Parathyroid adenoma (tissue), 2 donors: Measurements from ENCODE around the gene ALG14.

Experiments used
- H2AFZ ChIP-seq: fragments of 300-600 bp; sonication (generic); one replicate; pipeline ENCODE4 v1.7.0; 2017; ENCODE audit warnings: antibody characterized with exemption, mild to moderate bottlenecking
- H3K27ac ChIP-seq: fragments of 300-600 bp; sonication (generic); one replicate; pipeline ENCODE4 v1.7.0; 2017
- H3K27me3 ChIP-seq: fragments of 300-600 bp; sonication (generic); one replicate; pipeline ENCODE4 v1.7.0; 2017; ENCODE audit warnings: low read length; ENCODE audit not compliant: control insufficient read depth, insufficient read depth
- H3K36me3 ChIP-seq: fragments of 300-600 bp; sonication (generic); one replicate; pipeline ENCODE4 v1.7.0; 2017; ENCODE audit warnings: low read length; ENCODE audit not compliant: control insufficient read depth, insufficient read depth
- H3K4me1 ChIP-seq: fragments of 300-600 bp; sonication (generic); one replicate; pipeline ENCODE4 v1.7.0; 2017; ENCODE audit warnings: control low read depth
- H3K4me2 ChIP-seq: fragments of 300-600 bp; sonication (generic); one replicate; pipeline ENCODE4 v1.7.0; 2017; ENCODE audit warnings: low read length
- H3K4me3 ChIP-seq: fragments of 300-600 bp; sonication (generic); one replicate; pipeline ENCODE4 v1.7.0; 2017; ENCODE audit warnings: low read depth, low read length
- H3K79me2 ChIP-seq: fragments of 300-600 bp; sonication (generic); one replicate; pipeline ENCODE4 v1.7.0; 2017; ENCODE audit warnings: control low read depth
- H3K9ac ChIP-seq: fragments of 300-600 bp; sonication (generic); one replicate; pipeline ENCODE4 v1.7.0; 2017; ENCODE audit warnings: mild to moderate bottlenecking
- H3K9me3 ChIP-seq: fragments of 300-600 bp; sonication (generic); one replicate; pipeline ENCODE4 v1.7.0; 2017; ENCODE audit warnings: low read length; ENCODE audit not compliant: control insufficient read depth
- TF ChIP-seq, protein P1 (sequence below): fragments of 300-600 bp; sonication (generic); IDR thresholded peaks from one replicate; pipeline ENCODE4 v1.7.0; 2017; ENCODE audit warnings: antibody characterized with exemption, mild to moderate bottlenecking
- donor health status: primary hyperparathyroidism.

Gene ALG14

DNA sequence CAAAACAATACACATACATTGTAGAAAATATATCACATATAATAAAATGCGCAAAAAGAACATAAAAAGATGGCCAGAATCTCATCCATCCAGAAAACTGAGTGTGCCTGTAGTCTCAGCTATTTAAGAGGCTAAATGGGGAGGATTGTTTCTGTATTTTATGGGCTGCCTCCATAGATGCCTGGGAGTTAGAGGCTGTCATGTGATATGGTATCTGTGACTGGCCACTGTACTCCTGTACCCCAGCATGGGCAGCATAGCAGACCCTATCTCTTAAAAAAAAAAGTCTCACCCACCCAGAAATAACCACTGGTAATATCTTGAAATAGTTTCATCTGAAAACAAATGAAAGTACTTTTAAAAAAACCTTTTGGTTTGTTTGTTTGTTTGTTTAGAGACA lies 40.9 kb upstream of the ALG14 start:
- H3K4me3 ChIP-seq: no peak overlapping the region
- TF ChIP-seq, protein P1, sequence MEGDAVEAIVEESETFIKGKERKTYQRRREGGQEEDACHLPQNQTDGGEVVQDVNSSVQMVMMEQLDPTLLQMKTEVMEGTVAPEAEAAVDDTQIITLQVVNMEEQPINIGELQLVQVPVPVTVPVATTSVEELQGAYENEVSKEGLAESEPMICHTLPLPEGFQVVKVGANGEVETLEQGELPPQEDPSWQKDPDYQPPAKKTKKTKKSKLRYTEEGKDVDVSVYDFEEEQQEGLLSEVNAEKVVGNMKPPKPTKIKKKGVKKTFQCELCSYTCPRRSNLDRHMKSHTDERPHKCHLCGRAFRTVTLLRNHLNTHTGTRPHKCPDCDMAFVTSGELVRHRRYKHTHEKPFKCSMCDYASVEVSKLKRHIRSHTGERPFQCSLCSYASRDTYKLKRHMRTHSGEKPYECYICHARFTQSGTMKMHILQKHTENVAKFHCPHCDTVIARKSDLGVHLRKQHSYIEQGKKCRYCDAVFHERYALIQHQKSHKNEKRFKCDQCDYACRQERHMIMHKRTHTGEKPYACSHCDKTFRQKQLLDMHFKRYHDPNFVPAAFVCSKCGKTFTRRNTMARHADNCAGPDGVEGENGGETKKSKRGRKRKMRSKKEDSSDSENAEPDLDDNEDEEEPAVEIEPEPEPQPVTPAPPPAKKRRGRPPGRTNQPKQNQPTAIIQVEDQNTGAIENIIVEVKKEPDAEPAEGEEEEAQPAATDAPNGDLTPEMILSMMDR: no peak

DNA sequence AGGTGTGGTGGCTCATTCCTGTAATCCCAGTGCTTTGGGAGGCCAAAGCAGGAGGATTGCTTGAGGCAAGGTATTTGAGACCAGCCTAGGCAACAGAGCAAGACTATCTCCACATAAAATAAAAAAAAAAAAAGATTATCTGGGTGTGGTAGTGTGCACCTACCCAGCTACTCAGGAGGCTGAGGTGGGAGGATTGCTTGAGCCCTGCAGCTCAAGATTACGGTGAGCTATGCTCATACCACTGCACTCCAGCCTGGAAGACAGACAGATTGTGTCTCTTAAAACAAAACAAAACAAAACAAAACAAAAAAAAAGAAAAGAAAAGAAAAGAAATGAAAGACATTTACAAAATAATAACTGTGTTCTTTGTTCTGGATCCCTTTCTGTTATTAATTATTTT lies 38.3 kb upstream of the ALG14 start:
- Histone ChIP-seq H3K36me3 (no peaks in the 10 kb centered on the region), H3K27me3 (no peaks in the 10 kb centered on the region), H3K4me1 (no peaks in the 10 kb centered on the region), H2AFZ (no peak overlapping the region), H3K27ac (no peak overlapping the region), H3K9me3 (no peaks in the 10 kb centered on the region), H3K9ac (no peak overlapping the region), H3K4me2 (no peak overlapping the region), H3K4me3 (no peak overlapping the region), H3K79me2 (no peaks in the 10 kb centered on the region)
- TF ChIP-seq, protein P1: no peak

More for the DNA sequence above, 40.9 kb upstream of the ALG14 start:
- no peak overlapping the region for H3K4me2 ChIP-seq
- no peak overlapping the region for H3K27ac ChIP-seq
- H3K27me3 ChIP-seq: no peaks in the 10 kb centered on the region
- H3K9me3 ChIP-seq: no peaks in the 10 kb centered on the region
- no peak overlapping the region for H3K9ac ChIP-seq
- no peaks in the 10 kb centered on the region for H3K4me1 ChIP-seq
- H3K79me2 ChIP-seq: no peaks in the 10 kb centered on the region
- H3K36me3 ChIP-seq: no peaks in the 10 kb centered on the region
- H2AFZ ChIP-seq: no peak overlapping the region

DNA sequence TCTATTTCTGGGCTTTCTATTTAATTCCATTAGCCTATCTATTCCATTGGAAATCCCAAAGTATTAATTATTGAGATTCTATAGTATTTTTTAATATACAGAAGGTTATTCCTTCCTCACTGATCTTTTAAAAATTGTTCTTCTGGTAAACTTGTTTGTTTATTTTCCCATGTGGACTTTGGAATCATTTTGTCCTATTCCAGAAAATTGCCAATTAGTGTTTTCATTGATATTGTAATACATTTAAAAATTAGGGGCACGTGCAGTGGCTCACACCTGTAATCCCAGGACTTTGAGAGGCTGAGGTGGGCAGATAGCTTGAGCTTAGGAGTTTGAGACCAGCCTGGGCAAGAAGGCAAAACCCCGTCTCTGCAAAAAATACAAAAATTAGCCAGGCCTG lies 36.0 kb upstream of the ALG14 start:
- H3K4me2 ChIP-seq: no peak overlapping the region

DNA sequence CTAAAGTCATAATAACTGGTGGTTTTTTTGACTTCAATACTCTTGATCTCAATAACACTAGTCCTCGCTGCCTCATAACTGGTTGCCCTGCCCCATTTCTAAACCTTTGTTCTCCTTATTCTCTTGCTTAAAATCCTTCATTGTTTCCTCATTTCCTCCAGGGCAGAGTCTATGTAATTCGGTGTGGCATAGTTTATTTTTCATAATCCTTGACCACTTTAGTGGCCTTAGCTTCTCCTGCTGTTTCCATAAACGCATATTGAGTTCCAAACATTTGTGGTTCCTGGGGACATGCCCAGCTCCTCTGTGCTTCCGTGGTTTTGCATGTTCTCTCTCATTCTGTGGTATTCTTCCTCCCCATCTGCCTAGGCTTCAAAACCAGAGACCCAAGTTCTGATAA lies 25.4 kb upstream of the ALG14 start:
- TF ChIP-seq, protein P1: no peak
- no peak overlapping the region for H3K27ac ChIP-seq
- H3K4me3 ChIP-seq: no peak overlapping the region
- no peak overlapping the region for H3K9ac ChIP-seq
- H3K4me1 ChIP-seq: no peaks in the 10 kb centered on the region
- H3K36me3 ChIP-seq: no peaks in the 10 kb centered on the region
- no peaks in the 10 kb centered on the region for H3K79me2 ChIP-seq
- no peak overlapping the region for H3K4me2 ChIP-seq
- H3K27me3 ChIP-seq: no peaks in the 10 kb centered on the region
- H3K9me3 ChIP-seq: no peaks in the 10 kb centered on the region
- no peak overlapping the region for H2AFZ ChIP-seq

More for the DNA sequence above, 36.0 kb upstream of the ALG14 start:
- H3K27ac ChIP-seq: no peak overlapping the region
- no peaks in the 10 kb centered on the region for H3K36me3 ChIP-seq
- no peaks in the 10 kb centered on the region for H3K79me2 ChIP-seq
- no peak overlapping the region for H3K9ac ChIP-seq
- H3K9me3 ChIP-seq: no peaks in the 10 kb centered on the region
- H3K27me3 ChIP-seq: no peaks in the 10 kb centered on the region
- no peak overlapping the region for H2AFZ ChIP-seq
- H3K4me1 ChIP-seq: no peaks in the 10 kb centered on the region
- no peak overlapping the region for H3K4me3 ChIP-seq
- TF ChIP-seq, protein P1: no peak

DNA sequence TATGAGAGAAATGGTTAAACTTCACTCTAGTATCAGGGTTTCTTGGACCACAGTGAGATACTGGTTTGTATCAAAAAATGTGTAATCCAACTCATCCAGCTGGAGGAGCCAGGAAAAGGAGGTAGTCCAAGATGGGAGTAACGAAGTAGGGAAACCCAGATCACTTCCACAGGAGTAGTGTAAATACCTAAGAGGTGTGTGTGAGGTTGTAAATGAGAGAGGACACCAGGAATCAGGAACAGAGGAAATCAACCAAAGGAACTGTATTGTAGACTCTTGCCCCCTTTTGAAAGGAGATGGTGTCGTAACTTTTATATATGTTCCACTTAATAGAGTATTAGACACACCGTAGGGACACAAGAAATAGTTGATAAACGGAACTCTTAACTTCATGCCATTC lies 24.7 kb upstream of the ALG14 start:
- H3K4me1 ChIP-seq: no peaks in the 10 kb centered on the region
- TF ChIP-seq, protein P1: no peak

More for the DNA sequence above, 24.7 kb upstream of the ALG14 start:
- Histone ChIP-seq H3K36me3 (no peaks in the 10 kb centered on the region), H3K27ac (no peak overlapping the region), H3K4me3 (no peak overlapping the region), H3K4me2 (no peak overlapping the region), H3K9me3 (no peaks in the 10 kb centered on the region), H3K9ac (no peak overlapping the region), H2AFZ (no peak overlapping the region), H3K79me2 (no peaks in the 10 kb centered on the region), H3K27me3 (no peaks in the 10 kb centered on the region)
